K562 (cell line): ENCODE results near the gene CD47. TPM values are rescaled to one million over a fixed set of nuclear protein-coding genes. Genes with fewer than 3 reads are reported as not detected.

Experiments used
- ATAC-seq: fragments of 200-7000 bp; cut with Tn5 transposase; 3 replicates; pipeline ENCODE4 v1.9.1; 2020; ENCODE audit warnings: moderate library complexity
- BruUV-seq: library from RNA; stranded (reverse); fragments of 400-500 nt; replicated peaks from 2 replicates; lab custom pipeline; 2021; lab: Mats Ljungman, UMichigan
- CTCF ChIA-PET: fragments of 300-600 bp; formaldehyde crosslinking; extraction: SDS; loops from one replicate; lab custom pipeline; 2021; ENCODE audit warnings: low intra/inter-chr PET ratio; lab: Yijun Ruan, JAX
- POLR2A ChIA-PET: fragments of 300-600, 350-650 bp; sonication (Branson Sonifier 250); formaldehyde crosslinking; extraction: SDS; loops from one replicate; lab custom pipeline; 2021; ENCODE audit warnings: antibody characterized with exemption, inconsistent platforms; lab: Yijun Ruan, JAX
- DNase-seq, 4 experiments: peaks; one replicate each; pipeline versions ENCODE4 v3.0.0 to v3.0.0-alpha.2; 2011 to 2018; ENCODE audit warnings: low spot score in 3 of 4, mixed read lengths in 3 of 4; ENCODE audit errors: extremely low read depth in 1 of 4
- FAIRE-seq: peaks from 2 replicates; lab custom pipeline; 2011; peaks lifted over from hg19 to GRCh38; lab: Jason Lieb, UNC
- H2AFZ ChIP-seq: 2 replicates; pipeline ENCODE4 v1.6.0; 2011; ENCODE audit warnings: low read depth, low read length, control low read depth, inconsistent platforms
- H3K27ac ChIP-seq: fragments of 200-600 bp; 3 replicates; pipeline ENCODE4 v1.8.0; 2011; ENCODE audit warnings: low read depth, mild to moderate bottlenecking, control low read depth, inconsistent platforms, low read length, moderate library complexity, mixed read lengths; ENCODE audit errors: extremely low read depth
- H3K27me3 ChIP-seq, 2 experiments: fragments of 300-600 bp in 1 of 2; 2 replicates in 1 of 2; 3 replicates in 1 of 2; pipeline versions ENCODE4 v1.6.0 to v1.8.0; 2011; ENCODE audit warnings: inconsistent platforms in 2 of 2, low read length in 2 of 2, mild to moderate bottlenecking in 1 of 2, mixed read lengths in 1 of 2, moderate library complexity in 1 of 2; ENCODE audit not compliant: control insufficient read depth in 2 of 2, insufficient read depth in 2 of 2
- H3K36me3 ChIP-seq: fragments of 300-600 bp; 3 replicates; pipeline ENCODE4 v1.8.0; 2011; ENCODE audit warnings: mild to moderate bottlenecking, low read length, inconsistent platforms; ENCODE audit not compliant: control insufficient read depth, insufficient read depth
- H3K4me1 ChIP-seq, 2 experiments: fragments of 200-600 bp in 1 of 2; replicated peaks in 1 of 2; 2 replicates in 1 of 2; 3 replicates in 1 of 2; pipeline versions ENCODE4 v1.5.1 to v1.8.0; 2011; ENCODE audit warnings: inconsistent platforms in 2 of 2, low read length in 2 of 2, mild to moderate bottlenecking in 1 of 2, mixed read lengths in 1 of 2, moderate library complexity in 1 of 2; ENCODE audit not compliant: control insufficient read depth in 2 of 2, insufficient read depth in 2 of 2
- H3K4me2 ChIP-seq: 2 replicates; pipeline ENCODE4 v1.6.1; 2011; ENCODE audit warnings: low read length, control low read depth, inconsistent platforms, mixed read lengths; ENCODE audit not compliant: insufficient read depth
- H3K4me3 ChIP-seq: fragments of 200-600 bp; sonication (generic), shearing (Covaris generic); 2 replicates; pipeline ENCODE4 v1.5.1; 2016; ENCODE audit warnings: control low read depth, inconsistent platforms
- H3K79me2 ChIP-seq: fragments of 200-600 bp; 3 replicates; pipeline ENCODE4 v1.8.0; 2011; ENCODE audit warnings: low read length, inconsistent platforms; ENCODE audit not compliant: control insufficient read depth, insufficient read depth
- H3K9ac ChIP-seq, 2 experiments: 2 replicates each; pipeline versions ENCODE4 v1.6.0 to v1.6.1; 2011; ENCODE audit warnings: low read depth in 2 of 2, low read length in 2 of 2, control low read depth in 1 of 2, inconsistent platforms in 1 of 2, mild to moderate bottlenecking in 1 of 2, mixed read lengths in 1 of 2; ENCODE audit not compliant: insufficient read depth in 1 of 2
- H3K9me1 ChIP-seq: one replicate; pipeline ENCODE4 v1.6.0; 2011; ENCODE audit warnings: inconsistent platforms, mild to moderate bottlenecking, low read length, moderate library complexity; ENCODE audit not compliant: control insufficient read depth, insufficient read depth
- H3K9me3 ChIP-seq: replicated peaks from 2 replicates; pipeline ENCODE4 v1.5.1; 2011; ENCODE audit warnings: low read depth, low read length, inconsistent platforms; ENCODE audit not compliant: control insufficient read depth, insufficient read depth
- H4K20me1 ChIP-seq: replicated peaks from 2 replicates; pipeline ENCODE4 v1.6.1; 2011; ENCODE audit warnings: low read length, inconsistent platforms, mixed read lengths; ENCODE audit not compliant: control insufficient read depth, insufficient read depth
- ARID1B ChIP-seq: fragments of 450-650 bp; IDR thresholded peaks from 2 replicates; pipeline ENCODE4 v1.6.1; 2016; ENCODE audit warnings: antibody characterized with exemption, mild to moderate bottlenecking, inconsistent platforms
- HCFC1 ChIP-seq: IDR thresholded peaks from 2 replicates; pipeline ENCODE4 v1.6.1; 2012; ENCODE audit warnings: low read depth, low read length, improper control_type of control experiment
- ID3 ChIP-seq, 2 experiments: fragments of 250-450 bp in 1 of 2; fragments of 450-650 bp in 1 of 2; sonication (Bioruptor Pico) in 1 of 2; IDR thresholded peaks; 2 replicates each; pipeline versions ENCODE4 v1.6.1 to v1.8.0; 2016 to 2021; ENCODE audit warnings: mild to moderate bottlenecking in 2 of 2, moderate library complexity in 2 of 2, missing compliant biosample characterization in 1 of 2, missing genetic modification characterization in 1 of 2
- IFI16 ChIP-seq: fragments of 250-450 bp; sonication (Bioruptor Pico); IDR thresholded peaks from 2 replicates; pipeline ENCODE4 v2.1.2; 2022; ENCODE audit warnings: mild to moderate bottlenecking, inconsistent platforms
- KDM5B ChIP-seq: fragments of 200-600 bp; sonication (generic); IDR thresholded peaks from 2 replicates; pipeline ENCODE4 v1.6.1; 2012; ENCODE audit warnings: low read depth, mild to moderate bottlenecking, moderate library complexity, low read length, control low read depth, inconsistent platforms; ENCODE audit not compliant: insufficient replicate concordance
- NELFE ChIP-seq: IDR thresholded peaks from 2 replicates; pipeline ENCODE4 v1.6.1; 2011; ENCODE audit warnings: mild to moderate bottlenecking; ENCODE audit not compliant: insufficient read depth, insufficient read length
- PBX2 ChIP-seq, 2 experiments: IDR thresholded peaks in 1 of 2; conservative IDR thresholded peaks in 1 of 2; 2 replicates each; pipeline ENCODE4 v1.6.1; 2016; ENCODE audit warnings: low read depth in 2 of 2, mild to moderate bottlenecking in 1 of 2, missing compliant biosample characterization in 1 of 2, missing genetic modification characterization in 1 of 2, moderate library complexity in 1 of 2
- RBFOX2 ChIP-seq: fragments of 200-400 bp; formaldehyde crosslinking; IDR thresholded peaks from 2 replicates; pipeline ENCODE4 v1.6.1; 2017; ENCODE audit warnings: low read depth, mild to moderate bottlenecking, low read length, moderate library complexity
- SIRT6 ChIP-seq: IDR thresholded peaks from one replicate; pipeline ENCODE4 v1.6.1; 2012; ENCODE audit warnings: low read depth, mild to moderate bottlenecking, control low read depth, inconsistent platforms, low read length, moderate library complexity
- ZBTB11 ChIP-seq, 3 experiments: fragments of 200-800 bp in 1 of 3; fragments of 250-450 bp in 1 of 3; fragments of 450-650 bp in 1 of 3; sonication (Bioruptor Pico) in 1 of 3; sonication (Bioruptor generic) in 1 of 3; formaldehyde crosslinking in 1 of 3; IDR thresholded peaks; 2 replicates each; pipeline versions ENCODE4 v1.6.1 to v1.8.0; 2016 to 2022; ENCODE audit warnings: mild to moderate bottlenecking in 2 of 3, missing genetic modification characterization in 2 of 3, missing compliant biosample characterization in 1 of 3, moderate library complexity in 1 of 3
- WGBS: fragments of 100-300 bp; shearing (Covaris generic); methylation state at CpG from one replicate; pipeline ENCODE4 v1.1.6; 2016; ENCODE audit warnings: low coverage, mixed read lengths; ENCODE audit not compliant: insufficient coverage; ENCODE audit errors: missing lambda C conversion rate; 5-methylcytosine and 5-hydroxymethylcytosine counted together
- in situ Hi-C: fragments of 300-500 bp; cut with MboI; formaldehyde crosslinking; loops from 4 replicates; pipeline ENCODE4 v1.15.0; 2018; ENCODE audit warnings: inconsistent platforms, mixed read lengths
- intact Hi-C: fragments of 100-400 bp; cut with micrococcal nuclease; formaldehyde crosslinking; loops from 2 replicates; pipeline ENCODE4 v1.14.2; 2022
- polyA plus RNA-seq, 8 experiments: library from polyadenylated mRNA; depleted of rRNA in 4 of 8; stranded (reverse) in 5 of 8; unstranded in 3 of 8; fragments of >200 nt; fragmentation: Nextera tagmentation in 2 of 8; fragmentation: Illumina TruSeq in 1 of 8; extraction: Ambion mirVana in 2 of 8; extraction: Trizol in 1 of 8; gene quantifications; 2 replicates each; pipeline versions ENCODE4 v1.2.1 to v1.2.3, GENCODE V29; 2011 to 2014; ENCODE audit warnings: inconsistent platforms in 1 of 8, missing spikeins in 1 of 8
- total RNA-seq, 7 experiments: library from RNA; depleted of rRNA in 6 of 7; stranded (reverse); fragments of >200 nt in 6 of 7; fragmentation: Illumina TruSeq in 2 of 7; extraction: Trizol in 2 of 7; gene quantifications; 2 replicates each; pipeline versions ENCODE4 v1.2.1 to v1.2.3, GENCODE V29; 2011 to 2021; ENCODE audit warnings: low replicate concordance in 1 of 7
- TF ChIP-seq, protein P1 (sequence below), 2 experiments: IDR thresholded peaks; 2 replicates each; pipeline ENCODE4 v1.6.1; 2011; ENCODE audit warnings: borderline replicate concordance in 1 of 2, control low read depth in 1 of 2, low read depth in 1 of 2, low read length in 1 of 2, mild to moderate bottlenecking in 1 of 2, mixed read lengths in 1 of 2, moderate library complexity in 1 of 2; ENCODE audit not compliant: insufficient read depth in 1 of 2, insufficient read length in 1 of 2, poor library complexity in 1 of 2, severe bottlenecking in 1 of 2; ENCODE audit errors: extremely low read depth in 1 of 2

Gene CD47
- total and polyA plus RNA-seq, 9 of the 15 experiments (the other 6 are each of a cell fraction or from before 2014, with no cell fraction given), result 10.2 to 62.6 (median 36.3) TPM

DNA sequence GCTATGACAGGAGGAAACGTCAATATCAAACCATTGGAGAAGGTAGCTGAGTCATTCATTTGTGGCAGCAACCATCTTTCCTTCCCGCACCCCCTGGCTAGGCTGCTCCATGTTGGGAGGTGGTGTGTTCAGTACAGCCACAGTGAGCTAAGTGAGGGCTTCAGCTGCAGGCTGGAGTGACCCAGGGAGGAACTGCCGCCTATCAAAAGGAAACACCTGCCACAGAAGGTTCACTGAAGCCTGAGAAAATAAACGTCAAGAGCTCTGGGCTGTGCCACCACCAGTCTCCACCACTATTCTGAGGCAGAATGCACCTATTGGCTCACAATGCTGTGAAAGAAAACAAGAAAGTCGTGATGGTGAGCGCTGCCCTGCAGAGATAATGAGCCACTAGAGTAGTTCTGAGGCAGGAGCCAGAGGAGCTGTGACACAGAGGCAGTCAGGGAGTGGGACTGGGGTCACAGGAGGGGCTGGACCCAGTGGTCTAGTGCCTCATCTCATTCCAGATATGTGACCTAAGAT is 34.8 kb upstream of the CD47 start:
- peak overlapping the region; percentile 98 for H2AFZ ChIP-seq
- no peaks in the 10 kb centered on the region for H4K20me1 ChIP-seq
- in situ Hi-C loops (no loop called here), intact Hi-C loops (loop anchor here (1.0 kb wide), 1 partner anchor 21 kb away; no protein-coding TSS in a partner anchor)
- H3K79me2 ChIP-seq, result no peaks in the 10 kb centered on the region
- ChIA-PET CTCF (no interaction called here), POLR2A (interaction anchor here (0.6 to 1.4 kb wide), 8 partner anchors 9 to 192 kb away, joined by 3 to 5 read pairs (median 3); no protein-coding TSS in a partner anchor)
- peak overlapping the region; percentile 89 for H3K27ac ChIP-seq
- peak; percentile 82 for ATAC-seq
- H3K9me3 ChIP-seq, result no peaks in the 10 kb centered on the region
- H3K4me3 ChIP-seq, result peak overlapping the region; percentile 16; the same call in 1 of the 2 replicates
- peak; percentile 48 to 77 (median 69) for DNase-seq
- H3K27me3 ChIP-seq, result no peaks in the 10 kb centered on the region
- peak overlapping the region; percentile 64 for H3K4me2 ChIP-seq
- no peaks in the 10 kb centered on the region; the same call in 2 of the 3 replicates for H3K36me3 ChIP-seq
- peaks cover 11 to 23% of the 10 kb centered on the region in 2 experiments; a peak in 4 of 5 replicates for H3K4me1 ChIP-seq
- peak overlapping the region; percentile 49 to 68; a peak in 3 of 4 replicates for H3K9ac ChIP-seq
- FAIRE-seq, result peak; percentile 61
- no peaks in the 10 kb centered on the region for H3K9me1 ChIP-seq
- WGBS, result 4% methylated on average over 6 of the region's 6 CpGs
- BruUV-seq, result no TSS peak
- TF ChIP-seq KDM5B, result no peak
- TF ChIP-seq ARID1B, result peak; percentile 69
- peak; percentile 18; the same call in 1 of the 2 replicates for TF ChIP-seq RBFOX2
- TF ChIP-seq ZBTB11 (CRISPR knock-in tag; IDR thresholded peaks at IDR 0.05), result no peak
- TF ChIP-seq, protein P1, sequence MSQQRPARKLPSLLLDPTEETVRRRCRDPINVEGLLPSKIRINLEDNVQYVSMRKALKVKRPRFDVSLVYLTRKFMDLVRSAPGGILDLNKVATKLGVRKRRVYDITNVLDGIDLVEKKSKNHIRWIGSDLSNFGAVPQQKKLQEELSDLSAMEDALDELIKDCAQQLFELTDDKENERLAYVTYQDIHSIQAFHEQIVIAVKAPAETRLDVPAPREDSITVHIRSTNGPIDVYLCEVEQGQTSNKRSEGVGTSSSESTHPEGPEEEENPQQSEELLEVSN (IDR thresholded peaks at IDR 0.05; ENCODE audit: borderline replicate concordance in 1 of 2, extremely low read depth in 1 of 2, insufficient read depth in 1 of 2, insufficient read length in 1 of 2, low read depth in 1 of 2, low read length in 1 of 2, poor library complexity in 1 of 2, severe bottlenecking in 1 of 2), result no peak
- TF ChIP-seq NELFE, result no peak
- no peak for TF ChIP-seq SIRT6
- no peak for TF ChIP-seq ID3 (CRISPR knock-in tag; IDR thresholded peaks at IDR 0.05)
- no peak for TF ChIP-seq ID3 (tag; IDR thresholded peaks at IDR 0.05)
- no peak for TF ChIP-seq HCFC1
- no peak for TF ChIP-seq IFI16 (CRISPR knock-in tag)
- no peak for TF ChIP-seq PBX2 (CRISPR knock-in tag; IDR thresholded peaks at IDR 0.05; ENCODE audit: low read depth)
- no peak for TF ChIP-seq PBX2 (tag; conservative IDR thresholded peaks at IDR 0.05; ENCODE audit: low read depth)
